C4-2B (cell line): Measurements from ENCODE around the gene DNAH9.

ENCODE experiments used
- H3K27ac ChIP-seq: fragments of 450-650 bp; 2 replicates; pipeline ENCODE4 v1.5.1; 2017
- CTCF ChIP-seq: fragments of 450-650 bp; conservative IDR thresholded peaks from 2 replicates; pipeline ENCODE4 v1.5.1; 2017; ENCODE audit warnings: mild to moderate bottlenecking
- ZFX ChIP-seq: fragments of 450-650 bp; IDR thresholded peaks from 2 replicates; pipeline ENCODE4 v1.6.1; 2017

DNAH9 gene

DNA sequence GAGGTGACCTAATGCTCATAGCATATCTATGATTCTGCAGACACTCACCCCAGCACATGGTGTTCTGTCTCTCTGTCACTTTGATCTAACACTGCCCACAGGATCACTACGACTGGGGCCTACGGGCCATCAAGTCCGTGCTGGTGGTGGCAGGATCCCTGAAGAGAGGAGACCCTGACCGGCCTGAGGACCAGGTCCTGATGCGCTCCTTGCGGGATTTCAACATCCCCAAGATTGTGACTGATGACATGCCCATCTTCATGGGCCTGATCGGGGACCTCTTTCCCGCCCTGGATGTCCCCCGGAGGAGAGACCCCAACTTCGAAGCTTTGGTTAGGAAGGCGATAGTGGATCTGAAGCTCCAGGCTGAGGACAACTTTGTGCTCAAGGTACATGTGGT is 146.4 kb downstream of the DNAH9 start:
- TF ChIP-seq CTCF: no peak
- no peak for TF ChIP-seq ZFX
- H3K27ac ChIP-seq: no peak overlapping the region

DNA sequence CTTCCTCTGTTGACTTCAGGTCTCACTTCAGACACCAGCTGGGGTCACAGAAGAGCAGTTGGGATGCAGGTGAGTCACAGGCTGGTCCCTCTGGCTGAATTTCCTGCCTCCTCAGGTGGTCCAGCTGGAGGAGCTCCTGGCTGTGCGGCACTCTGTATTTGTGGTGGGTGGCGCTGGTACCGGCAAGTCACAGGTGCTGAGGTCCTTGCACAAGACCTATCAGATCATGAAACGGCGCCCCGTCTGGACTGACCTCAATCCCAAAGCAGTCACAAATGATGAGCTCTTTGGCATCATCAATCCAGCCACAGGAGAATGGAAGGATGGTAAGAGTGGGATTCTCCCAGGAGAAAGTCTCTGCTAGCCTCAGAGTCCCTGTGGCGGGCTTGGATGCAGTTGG is 149.2 kb downstream of the DNAH9 start:
- TF ChIP-seq CTCF (no peak), ZFX (no peak)
- no peak overlapping the region for H3K27ac ChIP-seq

DNA sequence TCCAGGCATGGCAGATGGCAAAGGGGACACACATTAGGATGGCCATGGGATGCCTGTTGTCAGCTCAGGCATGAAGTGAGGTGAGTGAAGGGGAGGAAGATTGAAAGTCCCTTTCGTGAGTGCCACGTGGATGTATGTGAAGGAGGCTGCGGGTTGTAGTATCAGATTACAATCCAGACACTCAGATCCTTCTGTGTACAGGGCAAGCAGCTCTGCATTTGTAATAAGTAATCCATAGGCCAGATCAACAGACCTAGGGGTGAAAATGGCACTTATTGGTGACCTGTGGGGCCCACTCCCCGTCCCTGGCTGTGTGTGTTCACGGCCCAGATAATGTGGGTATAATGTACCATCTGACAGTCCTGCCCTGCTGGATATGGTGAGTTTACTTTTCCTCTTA is 159.5 kb downstream of the DNAH9 start:
- TF ChIP-seq ZFX (0 out of 2 replicates have a peak, but pooled peaks have one; percentile 7), CTCF (no peak)
- H3K27ac ChIP-seq: no peak overlapping the region

DNA sequence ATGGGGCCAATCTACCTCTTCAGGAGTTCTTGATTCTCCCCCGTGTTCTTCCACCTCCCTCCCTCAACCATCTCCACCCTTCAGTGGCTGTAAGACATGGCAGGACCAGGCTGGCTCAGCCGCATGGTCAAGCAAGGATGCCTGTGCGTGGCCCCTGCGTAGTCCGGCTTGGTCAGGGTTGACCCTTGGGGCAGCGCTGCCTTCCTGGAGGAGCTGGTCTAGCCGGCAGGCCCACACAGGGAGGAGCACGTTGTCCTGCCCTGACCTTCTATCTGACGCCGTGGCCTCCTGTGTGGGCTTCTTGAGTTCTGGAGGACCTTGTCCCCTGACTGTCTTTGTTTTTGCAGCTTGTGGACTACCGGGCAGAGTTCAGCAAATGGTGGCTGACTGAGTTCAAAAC is 169.8 kb downstream of the DNAH9 start:
- TF ChIP-seq CTCF (no peak), ZFX (no peak)
- H3K27ac ChIP-seq: no peak overlapping the region

DNA sequence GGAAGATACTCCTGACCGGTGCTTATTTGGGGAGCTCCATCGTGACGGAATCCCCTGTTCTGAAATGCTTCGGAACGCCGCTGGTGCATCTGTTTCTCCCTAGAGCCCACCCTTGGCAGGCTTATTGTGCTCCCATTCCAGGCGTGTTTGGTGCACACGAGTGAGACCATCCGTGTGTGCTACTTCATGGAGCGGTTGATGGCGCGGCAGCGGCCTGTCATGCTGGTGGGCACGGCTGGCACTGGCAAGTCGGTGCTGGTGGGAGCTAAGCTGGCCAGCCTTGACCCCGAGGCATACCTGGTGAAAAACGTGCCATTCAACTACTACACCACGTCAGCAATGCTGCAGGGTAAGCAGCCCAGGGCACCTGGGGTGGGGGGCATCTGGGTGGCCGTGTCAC is 170.7 kb downstream of the DNAH9 start:
- H3K27ac ChIP-seq: no peak overlapping the region
- TF ChIP-seq ZFX (no peak), CTCF (no peak)

GRCh38 chr17:11772031-11772430 is 173.8 kb downstream of the DNAH9 start:
- TF ChIP-seq CTCF (no peak), ZFX (no peak)
- no peak overlapping the region for H3K27ac ChIP-seq

DNA sequence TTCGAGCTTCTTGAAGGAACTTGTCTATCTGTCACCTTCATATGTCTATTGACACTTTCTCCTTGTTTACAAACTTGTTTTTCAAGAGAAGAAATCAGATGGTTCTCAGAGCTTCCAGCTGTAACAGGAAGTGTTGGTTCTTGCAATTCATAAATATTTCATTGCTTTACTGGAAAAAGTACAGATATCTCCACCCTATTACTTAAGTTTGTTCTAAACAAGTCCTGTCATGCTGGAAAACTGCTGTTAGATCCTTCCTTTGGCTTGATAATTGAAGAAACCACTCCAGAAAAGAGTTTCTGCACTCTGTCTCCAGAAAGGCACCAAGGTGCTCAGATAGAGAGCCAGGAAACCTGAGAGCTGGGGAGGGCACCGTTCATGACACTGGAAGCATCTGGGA is 181.6 kb downstream of the DNAH9 start:
- no peak for TF ChIP-seq CTCF
- TF ChIP-seq ZFX: no peak
- no peak overlapping the region for H3K27ac ChIP-seq
